Gastrocnemius medialis (tissue), 4 donors: Measurements from ENCODE around the gene PDE4D. TPM values are rescaled to one million over a fixed set of nuclear protein-coding genes. Genes with fewer than 3 reads are reported as not detected.

Experiments used
- ATAC-seq, 2 donors: fragments of 150-250 bp; one replicate each; pipeline ENCODE4 v1.9.1; 2016
- DNase-seq, 2 donors: peaks; one replicate each; pipeline ENCODE4 v3.0.0-alpha.2; 2019
- H3K27ac ChIP-seq, 4 donors: fragments of 200-600 bp; sonication (generic); 1 replicate in 1 of 4; 2 replicates in 3 of 4; pipeline ENCODE4 v1.5.1; 2016 to 2018; ENCODE audit warnings: mild to moderate bottlenecking in 2 of 4, moderate library complexity in 1 of 4
- H3K27me3 ChIP-seq, 3 donors: fragments of 200-600 bp; sonication (generic) in 2 of 3; 1 replicate in 1 of 3; 2 replicates in 2 of 3; pipeline versions ENCODE4 v1.5.1 to v1.6.0; 2016 to 2019; ENCODE audit warnings: mild to moderate bottlenecking in 1 of 3, moderate library complexity in 1 of 3
- H3K36me3 ChIP-seq, 2 donors: fragments of 200-600 bp; sonication (generic) in 1 of 2; one replicate each; pipeline ENCODE4 v1.5.1; 2017 to 2018
- H3K4me1 ChIP-seq, 2 donors: fragments of 200-600 bp; sonication (generic) in 1 of 2; one replicate each; pipeline ENCODE4 v1.5.1; 2016 to 2017; ENCODE audit warnings: mild to moderate bottlenecking in 2 of 2
- H3K4me3 ChIP-seq, 4 donors: fragments of 200-600 bp; sonication (generic) in 3 of 4; 1 replicate in 1 of 4; 2 replicates in 3 of 4; pipeline ENCODE4 v1.5.1; 2016 to 2019; ENCODE audit warnings: mild to moderate bottlenecking in 2 of 4
- H3K9me3 ChIP-seq, 3 donors: fragments of 200-600 bp; sonication (generic) in 2 of 3; 1 replicate in 1 of 3; 2 replicates in 2 of 3; pipeline ENCODE4 v1.5.1; 2016 to 2019
- POLR2A ChIP-seq, 2 donors: fragments of 450-650 bp; IDR thresholded peaks; one replicate each; pipeline ENCODE4 v1.6.1; 2017; ENCODE audit warnings: antibody characterized with exemption in 2 of 2, mild to moderate bottlenecking in 2 of 2, moderate library complexity in 2 of 2
- in situ Hi-C, 4 donors: fragments of 200-750 bp; cut with MboI; loops; one replicate each; pipeline versions ENCODE4 v1.15.0 to v1.8.0; 2017; ENCODE audit warnings: low sequenced_read_pairs in 4 of 4
- intact Hi-C: fragments of 100-400 bp; cut with DNase I; formaldehyde crosslinking; loops from one replicate; pipeline ENCODE4 v1.15.1; 2023; ENCODE audit warnings: low total_unique reads
- total RNA-seq, 4 donors: library from RNA; depleted of rRNA; stranded (reverse); fragments of >200 nt; gene quantifications; one replicate each; pipeline versions ENCODE4 v1.1.0 to v1.2.3, GENCODE V29; 2016
- TF ChIP-seq, protein P1 (sequence below), 5 experiments: fragments of 450-650 bp in 3 of 5; fragments of 200-600 bp in 2 of 5; sonication (generic) in 2 of 5; IDR thresholded peaks in 4 of 5; conservative IDR thresholded peaks in 1 of 5; 1 replicate in 4 of 5; 2 replicates in 1 of 5; pipeline ENCODE4 v1.5.1; 2016 to 2019; ENCODE audit warnings: antibody characterized with exemption in 5 of 5, mild to moderate bottlenecking in 3 of 5, moderate library complexity in 3 of 5

The PDE4D gene
- total RNA-seq, 4 donors from 2014 or later: 133 to 223 (median 185) TPM

DNA sequence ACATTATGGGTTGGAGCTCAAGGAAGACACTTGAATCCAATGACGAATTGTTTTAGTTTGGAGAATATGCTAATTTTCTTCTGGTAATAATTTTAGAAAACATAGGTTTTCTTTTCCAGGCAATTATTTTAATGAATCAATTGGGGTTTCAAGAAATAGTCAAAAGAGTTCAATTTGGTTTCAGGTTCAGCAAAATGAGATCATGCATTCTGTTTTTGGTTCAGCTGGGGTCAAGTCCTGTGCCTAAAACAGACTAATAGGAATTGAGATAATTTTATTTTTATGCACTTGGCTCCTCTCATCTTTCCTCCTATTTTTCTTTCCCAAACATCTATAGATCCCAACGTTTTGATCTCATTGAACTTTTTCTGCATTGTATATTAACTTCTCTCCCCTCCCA lies 713.8 kb downstream of the PDE4D start:
- peak overlapping the region in 2 of 4 donors; percentile 8 to 29 for H3K27ac ChIP-seq
- no peaks in the 10 kb centered on the region for H3K27me3 ChIP-seq
- TF ChIP-seq, protein P1, sequence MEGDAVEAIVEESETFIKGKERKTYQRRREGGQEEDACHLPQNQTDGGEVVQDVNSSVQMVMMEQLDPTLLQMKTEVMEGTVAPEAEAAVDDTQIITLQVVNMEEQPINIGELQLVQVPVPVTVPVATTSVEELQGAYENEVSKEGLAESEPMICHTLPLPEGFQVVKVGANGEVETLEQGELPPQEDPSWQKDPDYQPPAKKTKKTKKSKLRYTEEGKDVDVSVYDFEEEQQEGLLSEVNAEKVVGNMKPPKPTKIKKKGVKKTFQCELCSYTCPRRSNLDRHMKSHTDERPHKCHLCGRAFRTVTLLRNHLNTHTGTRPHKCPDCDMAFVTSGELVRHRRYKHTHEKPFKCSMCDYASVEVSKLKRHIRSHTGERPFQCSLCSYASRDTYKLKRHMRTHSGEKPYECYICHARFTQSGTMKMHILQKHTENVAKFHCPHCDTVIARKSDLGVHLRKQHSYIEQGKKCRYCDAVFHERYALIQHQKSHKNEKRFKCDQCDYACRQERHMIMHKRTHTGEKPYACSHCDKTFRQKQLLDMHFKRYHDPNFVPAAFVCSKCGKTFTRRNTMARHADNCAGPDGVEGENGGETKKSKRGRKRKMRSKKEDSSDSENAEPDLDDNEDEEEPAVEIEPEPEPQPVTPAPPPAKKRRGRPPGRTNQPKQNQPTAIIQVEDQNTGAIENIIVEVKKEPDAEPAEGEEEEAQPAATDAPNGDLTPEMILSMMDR (IDR thresholded peaks at IDR 0.05 in 4 of 5, conservative IDR thresholded peaks at IDR 0.05 in 1 of 5): no peak
- TF ChIP-seq POLR2A (IDR thresholded peaks at IDR 0.05): no peak
- peaks cover 0 to 14% of the 10 kb centered on the region in 2 donors for H3K4me1 ChIP-seq
- no peaks in the 10 kb centered on the region for H3K9me3 ChIP-seq
- intact Hi-C loops: loop anchor here (10.0 kb wide), 2 partner anchors 325 to 615 kb away; no protein-coding TSS in a partner anchor
- in situ Hi-C loops: loop anchor here (10.0 to 25.0 kb wide), 4 partner anchors 145 to 483 kb away; no protein-coding TSS in a partner anchor
- ATAC-seq (no peak), DNase-seq (no peak)
- no peaks in the 10 kb centered on the region for H3K36me3 ChIP-seq
- no peak overlapping the region for H3K4me3 ChIP-seq

DNA sequence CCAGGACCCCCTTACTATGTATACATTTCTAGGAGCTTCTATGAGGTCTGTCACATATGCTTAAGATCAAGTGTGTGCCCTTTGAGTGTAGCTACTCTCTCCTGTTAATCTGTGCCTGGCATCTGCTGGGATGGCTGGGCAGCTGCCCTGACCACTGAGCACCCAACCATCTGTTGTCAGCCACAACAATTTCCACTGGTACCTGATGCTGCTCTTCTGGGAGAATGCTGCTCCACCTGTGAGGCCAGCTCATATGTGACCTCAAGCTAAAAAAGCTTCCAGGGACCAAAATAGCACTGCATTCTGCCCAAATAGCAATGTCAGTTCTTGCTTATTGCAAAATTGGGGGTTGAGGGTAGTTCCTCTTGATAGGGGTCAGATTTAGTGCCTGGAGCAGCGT lies 715.0 kb downstream of the PDE4D start:
- Histone ChIP-seq H3K27me3 (no peaks in the 10 kb centered on the region), H3K4me1 (peaks cover 0 to 20% of the 10 kb centered on the region in 2 donors), H3K36me3 (no peaks in the 10 kb centered on the region), H3K4me3 (no peak overlapping the region), H3K9me3 (no peaks in the 10 kb centered on the region), H3K27ac (peak overlapping the region in 1 of 4 donors; percentile 2)
- ATAC-seq (no peak), DNase-seq (no peak)
- in situ Hi-C loops (loop anchor here (10.0 to 25.0 kb wide), 3 partner anchors 144 to 484 kb away; no protein-coding TSS in a partner anchor), intact Hi-C loops (no loop called here)
- TF ChIP-seq, protein P1 (IDR thresholded peaks at IDR 0.05 in 4 of 5, conservative IDR thresholded peaks at IDR 0.05 in 1 of 5): no peak
- TF ChIP-seq POLR2A (IDR thresholded peaks at IDR 0.05): no peak

DNA sequence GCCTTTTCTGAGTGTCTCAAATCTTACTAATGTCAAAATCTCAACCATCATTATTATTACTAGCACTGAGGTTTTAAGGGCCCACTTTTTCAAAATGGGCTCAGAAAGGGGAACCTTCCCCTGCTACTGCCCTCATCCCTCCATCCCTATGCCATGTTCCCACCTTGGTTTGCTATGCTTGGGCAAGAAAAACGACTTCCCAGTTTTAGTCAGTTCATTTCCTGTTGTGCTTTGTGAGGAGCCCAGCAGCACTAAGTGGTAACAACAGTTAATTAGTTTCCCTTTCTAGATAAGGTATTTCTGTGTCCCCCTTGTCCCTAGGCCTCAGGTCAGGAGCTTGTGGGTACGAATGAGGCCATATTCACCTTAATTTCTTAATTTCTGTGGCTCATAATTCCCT lies 715.5 kb downstream of the PDE4D start:
- DNase-seq (no peak), ATAC-seq (no peak)
- no peak overlapping the region for H3K4me3 ChIP-seq
- in situ Hi-C loops: loop anchor here (10.0 to 25.0 kb wide), 3 partner anchors 143 to 484 kb away; no protein-coding TSS in a partner anchor
- H3K4me1 ChIP-seq: peaks cover 0 to 21% of the 10 kb centered on the region in 2 donors
- H3K27me3 ChIP-seq: no peaks in the 10 kb centered on the region
- no peaks in the 10 kb centered on the region for H3K36me3 ChIP-seq
- peak overlapping the region in 1 of 4 donors; percentile 2 for H3K27ac ChIP-seq
- intact Hi-C loops: no loop called here
- H3K9me3 ChIP-seq: no peaks in the 10 kb centered on the region
- no peak for TF ChIP-seq POLR2A (IDR thresholded peaks at IDR 0.05)
- TF ChIP-seq, protein P1 (IDR thresholded peaks at IDR 0.05 in 4 of 5, conservative IDR thresholded peaks at IDR 0.05 in 1 of 5): no peak

DNA sequence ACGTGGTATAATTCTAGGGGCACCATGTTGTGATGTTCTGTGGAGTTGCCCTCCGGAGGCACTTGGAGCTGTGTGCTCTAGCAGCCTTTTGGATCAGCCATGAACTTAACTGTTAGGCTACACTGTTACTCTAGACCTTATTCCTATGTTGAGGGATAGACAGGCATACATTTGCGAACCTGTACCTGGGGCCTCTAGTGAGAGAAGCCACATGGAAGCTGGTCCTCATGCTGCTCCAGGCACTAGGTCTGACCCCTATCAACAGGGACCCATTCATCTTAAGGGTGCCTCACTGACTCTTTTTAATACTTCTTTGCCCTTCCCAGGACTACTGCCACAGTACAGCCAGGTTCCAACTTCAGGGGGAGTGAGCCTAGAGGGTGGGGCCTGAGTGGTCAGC lies 715.9 kb downstream of the PDE4D start:
- intact Hi-C loops: no loop called here

More for the DNA sequence above, 715.9 kb downstream of the PDE4D start:
- H3K4me1 ChIP-seq: peaks cover 0 to 21% of the 10 kb centered on the region in 2 donors
- in situ Hi-C loops: loop anchor here (10.0 to 25.0 kb wide), 3 partner anchors 143 to 485 kb away; no protein-coding TSS in a partner anchor
- H3K36me3 ChIP-seq: no peaks in the 10 kb centered on the region
- H3K27ac ChIP-seq: no peak overlapping the region
- TF ChIP-seq POLR2A (IDR thresholded peaks at IDR 0.05): no peak
- TF ChIP-seq, protein P1 (IDR thresholded peaks at IDR 0.05 in 4 of 5, conservative IDR thresholded peaks at IDR 0.05 in 1 of 5): no peak
- ATAC-seq: no peak
- DNase-seq: no peak
- no peaks in the 10 kb centered on the region for H3K9me3 ChIP-seq
- no peak overlapping the region for H3K4me3 ChIP-seq
- no peaks in the 10 kb centered on the region for H3K27me3 ChIP-seq
